ENCODE results near the gene RPL32.

GRCh38 chr3:12835052-12835665 is 6.2 kb downstream of the RPL32 start:
- TF ChIP-seq RXRA (IDR thresholded peaks at IDR 0.05; ENCODE audit: borderline replicate concordance, low read depth) (no peak), CTCF (IDR thresholded peaks at IDR 0.05) (no peak)

Data from SK-N-SH (cell line).